MCF 10A (cell line): ENCODE data around the gene VAT1L. TPM values are rescaled to one million over a fixed set of nuclear protein-coding genes. Genes with fewer than 3 reads are reported as not detected.

ENCODE experiments used
- BruUV-seq: library from RNA; stranded (reverse); fragments of 400-500 nt; replicated peaks from 2 replicates; lab custom pipeline; 2021; lab: Mats Ljungman, UMichigan
- CTCF ChIA-PET: fragments of 300-600 bp; sonication (Branson Sonifier 250); formaldehyde crosslinking; extraction: SDS; loops from one replicate; lab custom pipeline; 2021; ENCODE audit warnings: antibody characterized with exemption, inconsistent platforms; lab: Yijun Ruan, JAX
- POLR2A ChIA-PET: fragments of 300-600, 350-650 bp; sonication (Branson Sonifier 250); formaldehyde crosslinking; extraction: SDS; loops from one replicate; lab custom pipeline; 2020; ENCODE audit warnings: antibody characterized with exemption, inconsistent platforms; lab: Yijun Ruan, JAX
- DNase-seq: peaks from one replicate; pipeline ENCODE4 v3.0.0-alpha.2; 2018; ENCODE audit not compliant: unreplicated experiment
- H3K27ac Mint-ChIP-seq: one replicate; pipeline ENCODE4 v1.8.0; 2022; ENCODE audit warnings: mild to moderate bottlenecking, low read depth, mixed read lengths; ENCODE audit not compliant: unreplicated experiment
- H3K27me3 Mint-ChIP-seq: one replicate; pipeline ENCODE4 v1.8.0; 2022; ENCODE audit warnings: mixed read lengths; ENCODE audit not compliant: insufficient read depth, unreplicated experiment
- H3K36me3 Mint-ChIP-seq: one replicate; pipeline ENCODE4 v1.8.0; 2022; ENCODE audit warnings: mild to moderate bottlenecking, moderate library complexity, mixed read lengths; ENCODE audit not compliant: insufficient read depth, unreplicated experiment
- H3K4me1 Mint-ChIP-seq: one replicate; pipeline ENCODE4 v1.8.0; 2022; ENCODE audit warnings: mixed read lengths; ENCODE audit not compliant: insufficient read depth, unreplicated experiment
- H3K4me3 Mint-ChIP-seq: one replicate; pipeline ENCODE4 v1.8.0; 2022; ENCODE audit warnings: mild to moderate bottlenecking, moderate library complexity, mixed read lengths; ENCODE audit not compliant: unreplicated experiment
- H3K9me3 Mint-ChIP-seq: one replicate; pipeline ENCODE4 v1.8.0; 2022; ENCODE audit warnings: mixed read lengths; ENCODE audit not compliant: unreplicated experiment
- intact Hi-C: fragments of 100-400 bp; cut with micrococcal nuclease; formaldehyde crosslinking; loops from 2 replicates; pipeline ENCODE4 v1.14.1; 2022
- total RNA-seq: library from RNA; stranded (reverse); gene quantifications from 2 replicates; pipeline ENCODE4 v1.2.3, GENCODE V29; 2022
- TF ChIP-seq, protein P1 (sequence below): fragments of 200-600 bp; IDR thresholded peaks from one replicate; pipeline ENCODE4 v1.8.0; 2022; ENCODE audit warnings: antibody characterized with exemption, mild to moderate bottlenecking; ENCODE audit not compliant: unreplicated experiment

The VAT1L gene
- total RNA-seq, 1 experiment from 2014 or later = 1.1 TPM

GRCh38 chr16:77948835-77949234, 160.5 kb downstream of the VAT1L start:
- intact Hi-C loops = no loop called here
- TF ChIP-seq, protein P1, sequence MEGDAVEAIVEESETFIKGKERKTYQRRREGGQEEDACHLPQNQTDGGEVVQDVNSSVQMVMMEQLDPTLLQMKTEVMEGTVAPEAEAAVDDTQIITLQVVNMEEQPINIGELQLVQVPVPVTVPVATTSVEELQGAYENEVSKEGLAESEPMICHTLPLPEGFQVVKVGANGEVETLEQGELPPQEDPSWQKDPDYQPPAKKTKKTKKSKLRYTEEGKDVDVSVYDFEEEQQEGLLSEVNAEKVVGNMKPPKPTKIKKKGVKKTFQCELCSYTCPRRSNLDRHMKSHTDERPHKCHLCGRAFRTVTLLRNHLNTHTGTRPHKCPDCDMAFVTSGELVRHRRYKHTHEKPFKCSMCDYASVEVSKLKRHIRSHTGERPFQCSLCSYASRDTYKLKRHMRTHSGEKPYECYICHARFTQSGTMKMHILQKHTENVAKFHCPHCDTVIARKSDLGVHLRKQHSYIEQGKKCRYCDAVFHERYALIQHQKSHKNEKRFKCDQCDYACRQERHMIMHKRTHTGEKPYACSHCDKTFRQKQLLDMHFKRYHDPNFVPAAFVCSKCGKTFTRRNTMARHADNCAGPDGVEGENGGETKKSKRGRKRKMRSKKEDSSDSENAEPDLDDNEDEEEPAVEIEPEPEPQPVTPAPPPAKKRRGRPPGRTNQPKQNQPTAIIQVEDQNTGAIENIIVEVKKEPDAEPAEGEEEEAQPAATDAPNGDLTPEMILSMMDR = no peak
- ChIA-PET CTCF (interaction anchor here (0.9 to 5.2 kb wide), 3 partner anchors 20 to 274 kb away, joined by 3 to 35 read pairs (median 21); no protein-coding TSS in a partner anchor), POLR2A (no interaction called here)
- no peak overlapping the region for H3K27ac Mint-ChIP-seq
- no peaks in the 10 kb centered on the region for H3K9me3 Mint-ChIP-seq
- no peaks in the 10 kb centered on the region for H3K4me1 Mint-ChIP-seq
- no peaks in the 10 kb centered on the region for H3K36me3 Mint-ChIP-seq
- no peak overlapping the region for H3K4me3 Mint-ChIP-seq
- no peaks in the 10 kb centered on the region for H3K27me3 Mint-ChIP-seq
- no TSS peak for BruUV-seq
- DNase-seq = no peak

- BruUV-seq = no TSS peak
- CTCF ChIA-PET = interaction anchor here (0.6 to 5.2 kb wide), 7 partner anchors 10 to 136 kb away, joined by 3 to 35 read pairs (median 3); no protein-coding TSS in a partner anchor
- TF ChIP-seq, protein P1 = no peak
Observed at GRCh38 chr16:77949445-77949844, 161.1 kb downstream of the VAT1L start.

GRCh38 chr16:77951788-77952187, 163.4 kb downstream of the VAT1L start:
- Mint-ChIP-seq H3K9me3 (no peaks in the 10 kb centered on the region), H3K36me3 (no peaks in the 10 kb centered on the region), H3K4me3 (no peak overlapping the region), H3K4me1 (no peaks in the 10 kb centered on the region), H3K27me3 (no peaks in the 10 kb centered on the region), H3K27ac (no peak overlapping the region)
- DNase-seq = peak; percentile 47
- POLR2A ChIA-PET = no interaction called here
- TF ChIP-seq, protein P1 = peak; percentile 35
- intact Hi-C loops = loop anchor here (1.0 kb wide), 1 partner anchor 20 kb away; no protein-coding TSS in a partner anchor
- CTCF ChIA-PET = interaction anchor here (0.6 to 5.2 kb wide), 17 partner anchors 13 to 273 kb away, joined by 3 to 35 read pairs (median 4); no protein-coding TSS in a partner anchor
- no TSS peak for BruUV-seq

More at GRCh38 chr16:77949445-77949844, 161.1 kb downstream of the VAT1L start:
- H3K4me1 Mint-ChIP-seq = no peaks in the 10 kb centered on the region
- no peaks in the 10 kb centered on the region for H3K36me3 Mint-ChIP-seq
- no peak for DNase-seq
- H3K27me3 Mint-ChIP-seq = no peaks in the 10 kb centered on the region
- POLR2A ChIA-PET = interaction anchor here (0.6 kb wide), 1 partner anchor 1890 kb away, joined by 3 read pairs; no protein-coding TSS in a partner anchor
- intact Hi-C loops = no loop called here
- H3K9me3 Mint-ChIP-seq = no peaks in the 10 kb centered on the region
- H3K4me3 Mint-ChIP-seq = no peak overlapping the region
- no peak overlapping the region for H3K27ac Mint-ChIP-seq

DNA sequence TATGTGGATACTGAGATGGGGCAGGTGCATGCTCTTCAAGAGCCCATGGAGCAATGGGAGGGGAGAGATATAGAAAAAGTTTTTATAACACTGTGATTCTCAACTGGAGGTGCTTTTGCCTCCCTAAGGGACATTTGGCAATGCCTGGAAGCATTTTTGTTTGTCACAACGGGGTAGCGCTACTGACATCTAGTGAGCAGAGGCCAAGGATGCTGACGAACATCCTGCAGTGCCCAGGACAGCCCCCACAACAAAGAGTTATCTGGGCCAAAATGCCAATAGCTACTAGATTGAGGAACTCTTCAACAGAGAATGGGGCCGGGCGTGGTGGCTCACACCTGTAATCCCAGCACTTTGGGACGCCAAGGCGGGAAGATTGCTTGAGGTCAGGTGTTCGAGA, 166.8 kb downstream of the VAT1L start:
- Mint-ChIP-seq H3K36me3 (no peaks in the 10 kb centered on the region), H3K27me3 (no peaks in the 10 kb centered on the region), H3K4me1 (no peaks in the 10 kb centered on the region), H3K9me3 (peaks cover 6% of the 10 kb centered on the region), H3K4me3 (no peak overlapping the region), H3K27ac (no peak overlapping the region)
- intact Hi-C loops = no loop called here
- TF ChIP-seq, protein P1 = no peak
- ChIA-PET POLR2A (no interaction called here), CTCF (interaction anchor here (0.6 to 1.0 kb wide), 2 partner anchors 46 to 48 kb away, joined by 3 to 4 read pairs; no protein-coding TSS in a partner anchor)
- DNase-seq = no peak
- BruUV-seq = no TSS peak
